HG02852 (cell line): Measurements from ENCODE around the gene RSPO4.
"Not testable (repeated sequence)": the region's sequence is repeated elsewhere in the genome, so short reads cannot be mapped to it uniquely, and the experiment has no call there.

Experiments used
- ATAC-seq: cut with Tn5 transposase; IDR thresholded peaks from one replicate; pipeline ENCODE4 v1.9.1; 2021; ENCODE audit warnings: mild to moderate bottlenecking, moderate library complexity; ENCODE audit not compliant: unreplicated experiment

The RSPO4 gene

DNA sequence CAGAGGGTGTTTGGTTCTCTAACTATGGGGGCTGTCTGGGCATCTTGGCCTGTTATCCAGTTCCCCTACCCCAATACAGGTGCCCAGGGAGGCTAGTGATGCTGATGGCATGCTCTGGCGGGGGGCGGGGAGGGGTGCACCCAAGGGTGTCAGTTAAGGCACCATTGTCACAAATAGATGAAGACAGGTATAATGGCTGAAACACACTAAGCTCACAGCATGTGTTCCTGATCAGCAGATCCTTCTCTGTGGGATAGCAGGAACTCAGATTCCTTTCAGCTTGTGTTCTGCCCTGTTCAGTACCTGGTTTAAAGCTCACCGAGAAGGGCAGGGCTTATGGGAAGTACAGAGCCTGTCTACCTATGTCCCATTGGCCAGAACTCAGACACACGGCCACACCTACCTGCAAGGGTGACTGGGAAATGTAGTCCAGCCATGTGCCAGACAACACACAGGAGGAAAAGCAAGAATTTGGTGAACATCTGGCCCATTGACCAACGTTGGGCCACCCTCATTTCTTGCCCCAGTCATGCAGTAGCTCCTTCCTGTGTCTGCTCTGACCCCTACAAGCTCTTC is 3.4 kb upstream of the RSPO4 start:
- ATAC-seq, result no peak

DNA sequence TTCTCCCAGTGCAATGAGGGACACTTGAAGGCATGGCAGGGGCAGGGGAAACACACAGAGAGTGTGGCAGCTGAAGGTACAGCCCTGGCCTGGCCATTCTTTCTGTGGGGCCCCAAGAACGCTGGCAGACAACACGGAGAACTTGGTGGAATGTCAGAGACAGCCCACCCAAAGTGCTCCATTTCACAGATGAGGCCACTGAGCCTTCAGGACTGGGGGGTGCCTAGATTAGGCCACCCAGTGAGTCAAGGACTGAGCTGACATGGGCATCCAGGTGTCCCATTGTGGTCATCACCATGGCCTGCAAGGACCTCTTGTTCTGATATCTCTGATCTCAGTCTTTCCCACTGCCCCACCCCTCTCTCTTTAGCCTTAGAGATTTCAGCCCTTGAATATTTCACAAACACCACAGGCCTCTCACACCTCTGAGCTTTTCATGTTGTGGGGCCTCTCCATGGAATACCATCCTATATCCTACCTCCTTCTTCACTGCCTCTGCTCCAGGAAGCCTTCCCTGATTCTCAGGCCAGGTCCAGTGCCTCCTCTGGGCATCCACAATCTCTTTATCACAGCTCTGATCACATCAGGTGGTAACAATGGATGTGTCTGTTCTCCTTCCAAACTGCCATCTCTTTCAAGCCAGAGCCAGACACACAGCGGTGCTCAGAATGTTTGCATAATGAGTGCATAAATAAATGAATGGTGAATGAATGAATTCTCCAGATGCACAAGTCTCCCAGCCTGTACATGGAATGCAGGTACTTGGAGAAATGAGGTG is 2.0 kb upstream of the RSPO4 start:
- ATAC-seq, result no peak

DNA sequence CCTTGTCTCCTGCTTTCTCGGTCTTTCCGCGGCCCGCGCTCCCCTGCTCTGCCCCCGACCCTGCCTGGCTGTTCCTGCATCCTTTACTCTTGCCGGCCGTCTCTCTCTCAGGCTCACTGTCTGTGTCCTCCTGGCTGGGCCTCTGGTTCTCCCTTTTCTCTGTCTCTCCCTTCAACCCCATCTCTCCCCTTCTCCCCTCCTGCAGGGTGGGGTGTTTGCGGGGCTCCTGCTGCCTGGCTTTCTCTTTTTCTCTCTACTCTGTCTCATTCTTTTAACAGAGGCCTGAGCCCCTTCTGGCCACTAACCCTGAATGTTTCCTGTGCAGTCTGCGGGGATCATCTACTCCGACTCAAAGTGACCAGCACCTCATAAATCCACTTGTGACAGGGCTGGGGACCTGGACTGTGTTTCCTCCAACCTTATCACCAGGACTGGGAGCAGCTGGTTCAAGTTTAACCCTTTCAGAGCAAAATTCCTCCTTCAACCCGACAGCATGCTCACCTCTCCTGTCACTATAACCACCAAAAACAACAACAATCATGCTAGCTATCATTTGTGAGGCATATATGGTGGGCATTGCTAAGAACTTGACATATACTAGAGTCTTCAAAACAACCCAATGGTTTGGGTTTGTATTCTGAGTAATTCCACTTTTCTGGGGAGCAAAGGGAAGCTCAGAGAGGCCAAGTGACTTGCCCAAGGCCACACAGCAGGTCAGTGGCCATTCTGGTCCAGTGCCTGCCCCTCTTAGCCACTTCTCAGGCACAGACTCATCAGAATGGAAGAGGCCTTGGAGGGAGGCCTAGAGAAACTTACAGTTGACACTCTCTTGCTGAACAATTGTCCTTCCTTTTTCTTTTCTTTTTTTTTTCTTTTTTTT is 811 bp upstream of the RSPO4 start:
- no peak for ATAC-seq

DNA sequence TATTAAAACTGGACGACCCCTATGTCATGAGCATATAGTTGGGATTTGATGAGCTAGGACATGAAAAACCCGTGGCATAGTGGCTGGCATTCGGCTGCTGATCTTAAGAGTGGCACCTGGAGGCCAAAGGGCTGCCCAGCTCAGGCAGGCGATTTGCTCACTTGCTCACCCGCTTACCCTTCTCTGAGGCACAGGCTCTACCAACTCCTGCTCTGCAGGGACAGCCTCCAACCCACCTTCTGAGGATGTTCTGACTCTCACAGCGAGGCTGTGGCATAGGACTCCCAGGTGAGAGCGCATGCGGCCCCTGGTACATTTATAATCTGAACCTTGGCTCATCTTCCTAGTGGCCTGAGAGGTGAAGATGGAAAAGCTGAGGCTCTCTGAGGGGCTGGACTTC is 995 bp downstream of the RSPO4 start:
- no peak for ATAC-seq

DNA sequence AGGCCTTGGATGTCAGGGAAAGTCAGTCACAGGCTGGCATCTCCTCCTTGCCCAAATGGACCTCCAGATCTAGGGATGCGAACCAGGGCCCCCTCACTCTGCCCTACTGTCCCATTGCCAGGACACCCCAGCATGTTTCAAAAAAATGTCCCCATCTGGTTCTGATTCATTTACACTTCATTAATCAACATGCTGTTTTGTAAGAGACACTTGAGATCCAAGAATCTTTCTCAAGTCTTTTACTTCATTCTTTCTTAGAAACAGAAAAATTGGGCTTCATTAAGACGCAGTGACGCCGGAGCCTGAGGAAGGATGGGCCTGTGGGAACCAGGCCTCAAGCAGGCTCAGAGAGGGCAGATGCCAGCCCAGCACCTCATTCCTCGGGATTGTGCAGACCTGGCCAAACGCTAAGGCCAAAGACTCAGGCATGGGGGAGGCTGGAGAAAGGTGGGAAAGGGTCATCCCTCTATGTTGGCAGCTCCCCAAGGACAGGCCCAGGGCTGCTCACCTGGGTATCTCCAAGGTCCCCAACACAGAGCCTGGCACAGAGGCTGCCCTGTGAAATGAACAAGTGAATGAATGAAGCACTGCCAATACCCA is 3.8 kb downstream of the RSPO4 start:
- no peak for ATAC-seq

DNA sequence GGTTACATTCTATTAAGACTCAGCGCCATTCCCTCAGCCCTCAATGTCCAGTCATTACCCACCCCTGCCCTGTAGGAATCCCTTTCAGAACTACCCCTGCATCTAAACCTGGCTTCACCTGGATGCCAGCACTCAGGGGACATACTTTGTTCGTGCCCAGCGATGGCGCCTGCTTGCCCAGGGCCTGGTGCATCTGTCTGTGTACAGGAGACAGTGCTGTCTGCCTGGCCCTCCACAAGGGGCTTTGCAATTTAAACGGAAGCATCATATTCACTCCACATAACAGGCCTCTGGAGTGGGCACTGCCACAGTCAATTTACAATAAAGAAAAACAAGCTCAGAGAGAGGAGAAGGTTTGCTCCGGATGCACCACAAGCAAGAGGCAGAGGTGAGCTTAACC is 4.6 kb downstream of the RSPO4 start:
- ATAC-seq, result no peak

DNA sequence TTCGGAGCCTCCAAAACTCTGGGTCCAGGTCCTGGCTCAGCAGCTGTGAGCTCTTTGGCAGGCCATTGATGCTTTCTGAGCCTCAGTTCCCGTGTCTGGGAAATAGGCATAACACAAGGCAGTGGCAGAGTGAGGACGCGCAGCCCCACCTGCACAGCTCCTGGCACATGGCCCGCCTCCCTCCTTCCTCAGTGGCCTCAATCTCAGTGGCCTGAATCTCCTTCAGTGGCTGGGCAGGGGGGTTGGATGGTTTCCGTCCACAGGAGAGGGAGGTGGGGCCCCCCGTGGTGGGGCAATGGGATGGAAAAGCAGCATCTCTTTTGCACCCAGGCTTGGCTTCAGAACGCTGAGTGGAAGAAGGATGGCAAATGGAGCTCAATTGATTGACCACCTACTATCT is 5.1 kb downstream of the RSPO4 start:
- ATAC-seq, result no peak

DNA sequence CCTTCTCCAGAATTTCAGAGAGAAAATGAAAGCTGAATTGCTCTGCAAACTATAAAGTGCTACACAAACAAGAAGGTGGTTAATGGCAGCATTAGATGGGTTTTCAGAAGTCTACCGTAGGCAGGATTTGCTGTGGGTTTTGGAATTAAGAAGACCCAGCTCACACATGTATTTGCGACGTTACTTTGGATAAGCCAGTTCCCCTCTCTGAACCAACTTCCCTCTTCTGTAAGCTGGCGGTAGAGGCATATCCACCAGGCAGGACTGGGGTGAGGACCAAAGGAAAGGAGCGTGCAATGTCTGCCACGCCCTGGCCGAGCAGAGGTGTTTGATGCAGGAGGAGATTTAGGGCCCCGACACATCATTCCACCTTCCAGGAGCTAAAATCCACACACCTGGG is 6.9 kb downstream of the RSPO4 start:
- no peak for ATAC-seq

DNA sequence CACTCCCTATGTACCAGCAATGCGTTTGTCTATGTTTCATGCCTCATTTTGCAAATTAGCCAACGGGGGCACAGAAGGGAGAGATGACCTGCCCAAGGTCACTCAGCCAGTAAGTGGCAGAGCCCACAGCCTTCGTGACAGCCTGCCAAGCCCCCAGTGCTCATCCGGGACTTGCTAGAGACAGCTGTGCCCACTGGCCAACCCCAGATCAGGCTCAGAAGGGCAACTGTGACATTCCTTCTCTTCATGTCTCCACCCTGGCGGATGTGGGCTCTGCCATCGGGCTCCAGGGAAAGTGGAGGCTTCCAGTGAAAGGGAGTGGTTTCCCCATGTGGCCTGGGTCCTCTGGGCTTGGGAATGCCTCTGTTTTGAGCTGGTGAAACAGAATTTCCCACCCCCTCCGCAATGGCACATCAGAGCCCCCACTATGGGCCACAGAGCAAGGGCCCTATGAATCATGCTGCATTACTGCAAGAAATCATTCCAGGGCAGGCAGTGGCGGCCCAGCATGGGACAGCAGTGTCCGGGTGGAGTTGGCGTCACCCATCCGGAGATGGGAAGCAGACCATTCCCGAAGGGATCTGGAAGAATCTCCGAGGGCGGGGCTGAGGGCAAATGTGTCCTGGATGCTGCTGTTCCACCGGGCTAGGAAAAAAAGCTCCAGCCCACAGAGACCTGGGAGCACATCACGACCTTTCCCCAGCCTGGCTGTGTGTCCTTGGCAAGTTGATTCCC is 9.1 kb downstream of the RSPO4 start:
- ATAC-seq, result no peak

DNA sequence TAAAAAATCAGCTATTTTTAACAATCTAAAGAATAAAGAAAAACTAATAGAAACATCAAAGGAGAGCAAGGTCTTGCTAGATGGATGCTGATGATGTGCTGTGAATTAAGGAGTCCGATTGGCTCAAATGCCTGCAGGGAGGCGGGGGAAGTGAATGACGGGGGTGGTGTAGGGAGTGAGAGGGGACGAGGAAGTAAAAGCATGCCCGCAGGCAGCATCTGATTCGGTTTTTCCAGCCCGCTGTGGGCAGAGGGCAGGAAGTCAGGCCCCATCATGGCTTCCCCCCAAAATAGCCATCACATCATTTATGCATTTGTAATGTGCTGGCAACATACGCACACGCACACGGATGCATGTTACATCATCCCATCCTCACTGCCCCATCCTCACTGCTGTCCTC is 10.3 kb downstream of the RSPO4 start:
- ATAC-seq, result no peak

DNA sequence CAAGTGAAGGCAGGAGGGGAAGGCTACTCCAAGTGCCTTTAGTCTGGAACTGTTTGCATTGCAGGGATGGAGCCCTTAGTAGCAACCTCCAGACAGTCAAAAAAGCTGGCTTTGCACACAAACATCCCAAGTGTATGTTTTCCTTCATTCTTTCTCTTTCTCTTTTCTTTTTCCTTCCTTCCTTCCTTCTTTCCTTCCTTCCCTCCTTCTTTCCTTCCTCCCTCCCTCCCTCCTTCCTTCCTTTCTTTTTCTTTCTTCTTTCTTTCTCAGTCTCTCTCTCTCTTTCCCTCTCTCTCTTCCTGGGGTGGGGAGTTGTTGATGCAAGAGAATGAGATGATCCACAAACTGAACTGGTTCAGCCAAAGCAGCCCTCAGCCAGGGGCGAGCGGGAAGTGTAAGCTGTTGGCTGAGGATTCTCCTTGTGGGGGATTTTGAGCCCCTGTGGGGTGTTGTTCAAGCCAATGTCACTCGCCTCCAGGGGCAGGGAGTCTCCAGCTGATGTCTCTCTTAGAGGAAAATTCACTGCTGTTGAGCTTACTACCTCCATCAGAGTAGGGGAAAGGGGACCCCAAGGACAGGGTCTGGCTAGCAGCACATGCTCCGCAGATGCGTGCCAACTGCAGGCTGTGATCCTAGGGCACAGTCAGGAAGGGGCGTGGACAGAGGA is 11.7 kb downstream of the RSPO4 start:
- ATAC-seq, result no peak

DNA sequence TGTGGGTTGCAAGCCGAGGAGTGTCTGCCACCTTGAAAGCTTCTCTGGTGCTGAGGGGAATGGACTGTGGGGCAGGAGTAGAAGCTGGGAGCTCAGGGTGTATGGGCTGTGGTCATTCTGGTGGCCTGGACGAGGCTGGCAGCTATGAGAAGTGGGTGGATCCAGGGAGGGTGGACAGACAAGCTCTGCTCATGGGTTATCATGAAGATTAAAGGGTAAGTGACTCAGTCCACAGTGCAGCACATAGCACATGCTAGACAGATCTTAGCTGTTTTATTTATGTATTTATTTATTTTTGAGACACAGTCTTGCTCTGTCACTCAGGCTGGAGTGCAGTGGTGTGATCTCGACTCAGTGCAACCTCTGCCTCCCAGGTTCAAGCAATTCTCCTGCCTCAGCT is 13.8 kb downstream of the RSPO4 start:
- ATAC-seq, result no peak

DNA sequence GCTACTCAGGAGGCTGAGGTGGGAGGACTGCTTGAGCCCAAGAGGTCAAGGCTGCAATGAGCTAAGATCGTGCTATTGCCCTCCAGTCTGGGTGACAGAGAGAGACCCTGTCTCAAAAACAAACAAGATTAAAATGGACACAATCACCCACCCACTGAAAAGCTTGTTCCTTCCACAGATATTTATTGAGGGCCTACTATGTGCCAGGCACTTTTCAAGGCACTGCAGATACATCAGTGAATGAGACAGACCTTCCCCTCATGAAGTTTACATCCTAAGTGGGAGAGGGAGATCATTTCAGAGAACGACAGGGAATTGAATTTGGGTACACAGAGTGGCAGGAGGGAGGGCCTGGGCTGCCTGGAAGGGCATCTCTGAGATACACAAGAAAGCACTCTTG is 14.4 kb downstream of the RSPO4 start:
- no peak for ATAC-seq

DNA sequence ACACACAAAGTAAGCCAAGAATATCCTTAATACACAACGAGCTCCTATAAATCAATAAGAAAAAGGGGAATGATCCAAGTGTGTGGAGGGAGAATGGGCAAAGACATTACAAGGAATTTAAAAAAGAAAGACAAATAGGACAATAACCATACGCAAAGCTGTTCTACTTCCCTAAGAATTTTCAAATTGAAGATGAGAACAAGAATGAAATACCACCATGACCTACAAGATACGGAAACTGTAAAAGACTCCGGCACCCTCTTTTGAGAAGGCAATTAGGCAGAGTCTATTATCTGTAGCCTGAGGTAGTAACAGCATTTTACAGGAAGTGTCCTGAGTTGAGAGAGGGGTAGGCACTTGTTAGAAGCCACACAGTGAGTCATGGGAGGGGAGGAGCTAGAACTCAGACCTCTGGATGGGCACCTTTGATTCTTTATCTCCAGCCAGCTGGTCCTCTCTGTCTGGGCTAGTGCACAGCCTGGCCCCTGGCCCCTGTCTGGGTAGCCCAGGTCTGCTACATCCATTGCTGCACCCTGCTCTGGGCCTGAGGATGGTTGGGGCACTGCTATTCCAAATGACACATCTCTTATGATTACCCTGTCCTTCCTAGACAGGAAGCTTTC is 15.3 kb downstream of the RSPO4 start:
- no peak for ATAC-seq

DNA sequence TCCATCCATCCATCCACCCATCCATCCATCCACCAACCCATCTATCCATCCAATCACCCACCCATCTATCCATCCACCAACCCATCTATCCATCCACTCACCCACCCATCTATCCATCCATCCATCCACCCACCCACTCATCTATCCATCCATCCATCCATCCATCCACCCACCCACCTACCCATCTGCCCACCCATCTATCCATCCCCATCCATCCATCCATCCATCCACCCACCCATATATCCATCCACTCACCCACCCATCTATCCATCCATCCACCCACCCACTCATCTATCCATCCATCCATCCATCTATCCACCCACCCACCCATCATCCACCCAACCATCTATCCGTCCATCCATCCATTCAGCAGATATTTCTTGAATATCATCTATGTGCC is 17.1 kb downstream of the RSPO4 start:
- not testable (repeated sequence) for ATAC-seq

DNA sequence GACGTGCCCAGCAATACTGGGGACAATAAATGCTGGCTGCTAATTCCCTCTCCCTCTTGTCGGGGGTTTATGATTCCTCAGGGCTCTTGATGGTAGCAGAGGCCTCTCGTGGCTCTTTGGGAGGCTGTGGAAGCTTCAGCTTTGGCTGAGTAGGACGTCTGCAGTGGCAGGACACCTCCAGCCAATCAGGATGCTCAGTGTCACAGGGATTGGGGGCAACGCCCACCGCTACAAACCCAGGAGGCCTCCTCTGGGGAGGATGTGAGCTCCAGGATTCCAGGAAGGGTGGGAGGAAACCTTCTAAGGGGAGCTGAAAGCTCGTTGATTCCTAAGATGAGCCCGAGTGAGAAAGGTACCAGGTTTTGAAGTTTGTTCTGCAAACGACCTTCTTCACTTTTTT is 19.4 kb downstream of the RSPO4 start:
- ATAC-seq, result no peak

DNA sequence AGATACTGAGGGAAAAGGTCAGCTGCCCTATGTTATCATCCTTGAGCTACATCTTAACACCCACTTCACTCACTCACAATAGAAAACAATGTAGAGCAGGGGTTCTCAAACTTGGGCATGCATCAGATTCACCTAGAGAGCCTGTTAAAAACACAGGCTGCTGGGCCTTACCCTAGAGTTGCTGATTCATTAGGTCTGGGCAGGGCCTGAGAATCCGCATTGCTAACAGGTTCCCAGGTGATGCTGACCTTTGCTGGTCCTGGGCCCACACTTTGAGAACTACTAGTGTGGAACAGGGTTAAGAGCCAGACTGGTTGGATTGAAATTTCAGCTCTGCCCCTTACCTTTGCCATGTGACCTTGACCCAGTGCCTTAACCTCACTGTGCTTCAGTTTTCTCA is 25.1 kb downstream of the RSPO4 start:
- no peak for ATAC-seq

DNA sequence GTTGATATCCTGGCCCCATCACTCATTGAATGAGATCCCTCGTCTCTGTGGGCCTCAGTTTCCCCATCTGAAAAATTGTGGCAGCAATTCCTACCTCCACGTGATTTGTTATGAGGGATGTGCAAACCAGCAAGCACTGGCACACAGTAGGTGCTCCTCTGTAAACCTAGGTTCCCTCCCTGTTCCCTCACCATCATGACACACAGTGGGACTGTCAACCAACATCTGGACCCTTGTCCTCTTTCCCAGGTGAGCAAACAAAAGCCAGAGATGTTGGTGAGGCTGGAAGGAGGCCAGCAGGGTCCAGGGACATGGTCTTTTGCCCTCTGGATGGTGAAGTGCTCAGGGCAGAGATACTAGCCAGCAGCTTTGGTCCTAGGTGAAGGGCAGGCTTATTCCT is 26.1 kb downstream of the RSPO4 start:
- no peak for ATAC-seq

DNA sequence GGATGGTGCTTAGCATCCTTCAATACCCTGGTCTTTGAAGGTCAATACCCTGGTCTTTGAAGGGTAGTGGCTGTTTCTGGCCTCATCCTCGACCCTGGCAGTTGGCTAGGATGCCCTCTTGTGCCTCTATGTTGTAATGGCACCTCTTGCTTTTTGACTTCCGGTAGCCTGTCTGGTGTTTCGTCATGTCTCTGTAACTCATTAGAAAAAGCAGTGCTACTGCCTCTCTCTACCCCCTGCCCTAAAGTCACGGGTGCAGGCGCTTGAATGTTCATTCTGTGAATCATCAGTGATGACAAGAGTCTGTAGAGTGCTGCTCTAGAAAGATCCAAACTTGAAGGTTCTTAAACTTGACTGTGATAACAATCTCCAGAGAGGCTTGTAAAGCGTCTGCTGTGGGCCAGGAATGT is 28.3 kb downstream of the RSPO4 start:
- no peak for ATAC-seq

DNA sequence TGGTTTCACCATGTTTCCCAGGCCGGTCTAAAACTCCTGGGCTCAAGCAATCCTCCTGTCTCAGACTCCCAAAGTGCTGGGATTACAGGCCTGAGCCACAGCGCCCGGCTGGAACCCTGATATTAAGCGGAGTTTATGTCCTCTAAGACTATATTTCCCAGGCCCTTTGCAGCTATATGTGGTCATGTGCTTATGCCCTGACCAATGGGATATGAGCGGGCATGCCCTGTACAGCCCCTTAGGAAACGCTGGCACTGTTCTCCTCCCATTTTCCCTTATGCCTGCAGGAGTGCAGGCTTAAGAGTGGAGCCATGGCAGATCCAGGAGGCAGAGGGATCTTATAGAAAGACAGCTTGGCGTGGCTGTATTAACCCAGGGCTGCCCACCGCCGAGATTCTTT is 29.9 kb downstream of the RSPO4 start:
- ATAC-seq, result no peak
